Left lobe of liver (tissue), 2 donors: ENCODE results near the gene CEACAM4. TPM values are rescaled to one million over a fixed set of nuclear protein-coding genes. Genes with fewer than 3 reads are reported as not detected.
A peak's percentile ranks its signal among the peaks of the same experiment; 100 is the strongest.
"Not testable (repeated sequence)": the region's sequence is repeated elsewhere in the genome, so short reads cannot be mapped to it uniquely, and the experiment has no call there.

Experiments used
- ATAC-seq: fragments of 200-7000 bp; cut with Tn5 transposase; one replicate; pipeline ENCODE4 v1.9.1; 2020; ENCODE audit warnings: mild to moderate bottlenecking, moderate library complexity
- DNase-seq: peaks from one replicate; pipeline ENCODE4 v3.0.0-alpha.2; 2020; ENCODE audit warnings: low spot score
- total RNA-seq: library from RNA; stranded (reverse); gene quantifications from one replicate; pipeline ENCODE4 v1.2.1, GENCODE V29; 2021
- donor health status: DM: no; HTN: no; CAD: no; lungs with moderate emphysema.
- donor health status: DM: no; HTN: yes; CAD: no.

The CEACAM4 gene
- total RNA-seq, 1 donor from 2014 or later, result 0.25 TPM

- DNase-seq, result no peak
These were observed 40.8 kb downstream of the CEACAM4 start for GRCh38 chr19:41586064-41586463.

GRCh38 chr19:41584931-41585330 lies 41.9 kb downstream of the CEACAM4 start:
- no peak for ATAC-seq
- no peak for DNase-seq

More at GRCh38 chr19:41586064-41586463, 40.8 kb downstream of the CEACAM4 start:
- ATAC-seq, result no peak

- DNase-seq (no peak), ATAC-seq (no peak)
These were observed 42.5 kb downstream of the CEACAM4 start for GRCh38 chr19:41584260-41584810.

GRCh38 chr19:41582577-41583182 lies 44.2 kb downstream of the CEACAM4 start:
- not testable (repeated sequence) for ATAC-seq, DNase-seq

GRCh38 chr19:41581068-41581467 lies 45.8 kb downstream of the CEACAM4 start:
- ATAC-seq, DNase-seq: not testable (repeated sequence)

GRCh38 chr19:41578886-41579285 lies 48.0 kb downstream of the CEACAM4 start:
- DNase-seq, result no peak
- ATAC-seq, result no peak

- ATAC-seq (no peak), DNase-seq (no peak)
These were observed 49.0 kb downstream of the CEACAM4 start for GRCh38 chr19:41577833-41578232.

- DNase-seq, result no peak
- no peak for ATAC-seq
These were observed 49.6 kb downstream of the CEACAM4 start for GRCh38 chr19:41577144-41577830.

GRCh38 chr19:41575998-41576397 lies 50.9 kb downstream of the CEACAM4 start, which contains the start of gene CEACAM21:
CEACAM21 (plus strand) TSS chr19:41576166; CDS start chr19:41576275, 109 bp downstream.
- peak; percentile 85 for ATAC-seq
- no peak for DNase-seq

- ATAC-seq, result peak; percentile 98
- peak; percentile 69 for DNase-seq
These were observed 56.2 kb downstream of the CEACAM4 start for GRCh38 chr19:41570639-41571112.

GRCh38 chr19:41570179-41570578 lies 56.7 kb downstream of the CEACAM4 start:
- peak; percentile 14 for ATAC-seq

GRCh38 chr19:41569481-41570150 lies 57.3 kb downstream of the CEACAM4 start:
- DNase-seq (no peak), ATAC-seq (no peak)

More at GRCh38 chr19:41570179-41570578, 56.7 kb downstream of the CEACAM4 start:
- no peak for DNase-seq

Other genes starting within 250 kb of the CEACAM4 start
- gene EXOSC5, start 229.7 kb downstream of the CEACAM4 start, total RNA-seq, result 13.2 TPM
- 64.4 TPM for gene BCKDHA, start 229.3 kb downstream of the CEACAM4 start, total RNA-seq
- gene B3GNT8, start 199.7 kb downstream of the CEACAM4 start, total RNA-seq, result 0.65 TPM
- 21.2 TPM for gene DMAC2, start 187.2 kb downstream of the CEACAM4 start, total RNA-seq
- not detected for gene ERICH4, start 183.9 kb downstream of the CEACAM4 start, total RNA-seq
- 0.40 TPM for gene CEACAM21, start 50.9 kb downstream of the CEACAM4 start, total RNA-seq
- gene CEACAM7, start 61.2 kb upstream of the CEACAM4 start, total RNA-seq, result not detected
- gene CEACAM5, start 81.6 kb upstream of the CEACAM4 start, total RNA-seq, result 0.81 TPM
- gene CEACAM6, start 128.5 kb upstream of the CEACAM4 start, total RNA-seq, result 0.58 TPM
- 0.35 TPM for gene CEACAM3, start 169.5 kb upstream of the CEACAM4 start, total RNA-seq
- not detected for gene LYPD4, start 217.6 kb upstream of the CEACAM4 start, total RNA-seq
- not detected for gene DMRTC2, start 218.0 kb upstream of the CEACAM4 start, total RNA-seq
- 519 TPM for gene RPS19, start 233.2 kb upstream of the CEACAM4 start, total RNA-seq